Kidney capillary endothelial cell (primary cell): ENCODE data around the gene FBRSL1.
"Not testable (repeated sequence)": the region's sequence is repeated elsewhere in the genome, so short reads cannot be mapped to it uniquely, and the experiment has no call there.

Source experiments
- DNase-seq: peaks from one replicate; pipeline ENCODE4 v3.0.0-alpha.2; 2018; ENCODE audit warnings: low spot score

The FBRSL1 gene

DNA sequence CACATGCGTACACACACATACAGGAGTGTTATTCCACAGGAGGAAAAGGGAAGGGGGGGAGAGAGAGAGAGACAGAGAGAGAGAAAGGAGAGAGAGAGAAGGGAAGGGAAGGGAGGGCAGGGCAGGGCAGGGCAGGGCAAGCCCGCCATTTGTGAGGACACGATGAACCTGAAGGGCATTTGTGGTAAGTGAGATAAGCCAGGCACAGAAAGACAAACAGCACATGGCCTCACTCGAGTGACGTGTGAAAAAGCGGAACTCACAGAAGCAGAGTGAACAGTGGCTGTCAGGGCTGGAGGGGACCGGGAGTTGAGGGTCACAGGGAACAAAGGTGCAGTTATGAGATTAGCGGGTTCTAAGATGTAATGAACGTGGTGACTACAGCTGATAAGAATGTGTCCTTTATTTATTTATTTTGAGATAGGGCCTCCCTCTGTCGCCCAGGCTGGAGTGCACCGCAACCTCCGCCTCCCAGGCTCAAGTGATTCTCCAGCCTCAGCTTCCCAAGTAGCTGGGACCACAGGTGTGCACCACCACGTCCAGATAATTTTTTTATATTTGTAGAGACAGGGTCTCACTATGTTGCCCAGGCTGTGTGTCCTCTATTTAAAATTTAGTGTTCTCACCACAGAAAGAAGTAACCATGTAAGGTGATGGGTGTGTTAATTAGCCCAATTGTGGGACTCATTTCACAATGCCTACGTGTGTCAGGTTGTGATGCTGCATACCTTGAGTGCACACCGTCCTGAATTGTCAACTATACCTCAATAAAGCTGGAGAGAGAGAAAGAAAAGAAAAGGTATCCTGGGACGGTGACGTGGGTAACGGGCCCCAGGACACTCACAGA, 18.7 kb upstream of the FBRSL1 start:
- DNase-seq, result no peak

DNA sequence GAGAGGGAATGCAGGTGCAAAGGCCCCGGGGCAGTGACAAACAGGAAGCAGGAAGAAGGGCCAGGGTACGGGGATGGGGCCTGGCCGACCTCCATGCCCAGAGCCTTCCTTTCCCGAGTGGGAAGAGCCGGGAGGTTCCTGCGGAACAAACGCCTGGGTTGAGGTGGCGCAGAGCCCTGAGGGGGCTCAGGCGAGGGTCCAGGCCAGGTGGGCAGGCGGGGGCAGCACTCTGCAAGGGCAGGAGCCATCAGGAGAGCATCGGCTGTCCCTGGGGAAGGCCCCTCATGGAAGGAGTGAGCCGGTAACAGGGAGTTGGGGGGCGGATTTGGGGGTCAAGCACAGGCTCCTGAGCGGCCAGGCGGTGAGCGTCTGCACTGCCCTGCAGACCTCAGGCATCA, 18.1 kb upstream of the FBRSL1 start:
- no peak for DNase-seq

DNA sequence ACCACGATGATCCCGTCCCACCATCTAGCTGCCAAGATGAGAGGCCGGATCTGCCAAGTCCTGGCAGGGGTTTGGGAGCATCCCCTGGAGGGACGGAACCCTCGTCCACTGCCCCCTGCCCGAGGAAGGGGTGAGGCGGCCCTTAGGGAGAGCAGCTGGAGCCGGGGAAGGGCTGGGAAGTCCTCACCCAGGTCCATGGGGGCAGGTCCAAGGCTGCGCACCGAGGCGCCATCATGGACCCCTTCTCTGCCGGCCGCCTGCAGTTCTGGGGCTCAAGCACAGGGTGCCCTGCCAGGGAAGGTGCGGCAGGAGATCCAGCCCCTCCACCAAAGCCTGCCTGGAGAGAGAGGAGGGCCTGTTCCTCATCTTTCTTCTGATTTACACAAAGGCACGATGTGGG, 17.6 kb upstream of the FBRSL1 start:
- no peak for DNase-seq

DNA sequence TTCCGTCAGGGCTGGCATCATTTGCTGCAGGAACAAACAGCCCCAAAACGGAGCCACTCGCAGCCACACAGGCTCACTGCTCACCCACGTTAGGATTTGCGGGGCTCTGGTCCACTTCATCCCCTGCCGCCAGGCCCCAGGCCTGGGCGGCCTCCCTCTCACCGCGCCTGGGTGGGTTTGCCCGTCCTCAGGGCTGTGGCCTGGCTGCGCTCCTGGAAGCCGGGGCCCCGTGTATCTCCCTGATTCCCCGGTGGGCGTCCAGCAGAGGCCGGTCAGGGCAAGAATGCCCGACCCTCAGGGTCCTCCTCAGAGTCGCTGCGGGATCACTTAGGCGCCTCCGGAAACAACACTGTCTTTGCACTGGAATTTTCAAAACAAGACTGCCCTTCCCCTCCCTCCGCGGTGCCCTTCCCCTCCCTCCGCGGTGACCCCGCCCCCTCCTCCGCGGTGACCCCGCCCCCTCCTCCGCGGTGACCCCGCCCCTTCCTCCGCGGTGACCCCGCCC, 15.7 kb upstream of the FBRSL1 start:
- DNase-seq, result no peak

DNA sequence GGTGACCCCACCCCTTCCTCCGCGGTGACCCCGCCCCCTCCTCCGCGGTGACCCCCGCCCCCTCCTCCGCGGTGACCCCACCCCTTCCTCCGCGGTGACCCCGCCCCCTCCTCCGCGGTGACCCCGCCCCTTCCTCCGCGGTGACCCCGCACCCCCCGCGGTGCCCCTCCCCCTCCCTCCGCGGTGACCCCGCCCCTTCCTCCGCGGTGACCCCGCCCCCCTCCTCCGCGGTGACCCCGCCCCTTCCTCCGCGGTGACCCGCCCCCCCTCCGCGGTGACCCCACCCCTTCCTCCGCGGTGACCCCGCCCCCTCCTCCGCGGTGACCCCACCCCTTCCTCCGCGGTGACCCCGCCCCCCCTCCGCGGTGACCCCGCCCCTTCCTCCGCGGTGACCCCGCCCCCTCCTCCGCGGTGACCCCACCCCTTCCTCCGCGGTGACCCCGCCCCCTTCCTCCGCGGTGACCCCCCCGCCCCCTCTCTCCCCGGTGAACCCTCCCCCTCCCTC, 15.1 kb upstream of the FBRSL1 start:
- DNase-seq, result not testable (repeated sequence)

DNA sequence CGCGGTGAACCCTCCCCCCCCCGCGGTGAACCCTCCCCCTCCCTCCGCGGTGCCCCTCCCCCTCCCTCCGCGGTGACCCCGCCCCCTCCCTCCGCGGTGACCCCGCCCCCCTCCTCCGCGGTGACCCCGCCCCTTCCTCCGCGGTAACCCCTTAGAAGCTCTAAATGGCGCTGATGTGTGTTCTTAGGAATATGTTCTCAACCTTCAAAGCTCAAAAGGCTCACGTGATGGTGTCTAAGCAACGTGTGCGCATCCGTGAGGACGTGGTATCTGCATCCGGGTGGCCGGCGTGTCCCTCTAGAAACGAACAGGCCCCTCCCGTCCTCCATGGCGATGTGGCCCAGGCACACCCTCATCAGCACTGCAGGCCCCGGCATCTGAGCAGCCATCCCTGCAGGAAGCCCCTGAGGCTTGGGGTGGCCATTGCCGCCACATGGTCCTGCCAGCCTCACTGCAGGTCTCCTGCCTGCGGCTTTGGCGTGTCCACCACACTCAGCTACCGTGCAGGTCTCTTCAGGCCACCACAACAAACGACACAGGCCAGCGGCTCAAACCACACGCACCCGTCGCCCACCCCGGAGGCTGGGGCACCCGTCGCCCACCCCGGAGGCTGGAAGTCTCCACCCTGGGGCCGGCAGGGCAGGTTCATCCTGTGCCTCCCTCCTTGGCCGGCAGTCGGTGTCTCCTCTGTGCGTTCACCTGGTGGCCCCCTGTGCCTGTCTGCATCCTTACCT, 14.5 kb upstream of the FBRSL1 start:
- no peak for DNase-seq

DNA sequence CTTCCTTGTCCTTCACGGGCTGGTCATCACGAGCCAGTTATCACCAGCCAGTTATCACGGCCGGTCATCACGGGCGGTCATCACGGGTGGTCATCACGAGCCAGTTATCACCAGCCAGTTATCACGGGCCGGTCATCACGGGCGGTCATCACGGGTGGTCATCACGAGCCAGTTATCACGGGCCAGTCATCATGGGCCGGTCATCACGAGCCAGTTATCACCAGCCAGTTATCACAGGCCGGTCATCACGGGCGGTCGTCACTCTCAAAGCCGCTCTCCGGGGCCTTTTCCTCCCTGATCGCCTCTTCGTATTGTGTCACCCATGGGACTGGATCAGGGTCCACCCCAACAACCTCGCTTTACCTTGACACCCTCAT, 13.9 kb upstream of the FBRSL1 start:
- DNase-seq, result no peak

DNA sequence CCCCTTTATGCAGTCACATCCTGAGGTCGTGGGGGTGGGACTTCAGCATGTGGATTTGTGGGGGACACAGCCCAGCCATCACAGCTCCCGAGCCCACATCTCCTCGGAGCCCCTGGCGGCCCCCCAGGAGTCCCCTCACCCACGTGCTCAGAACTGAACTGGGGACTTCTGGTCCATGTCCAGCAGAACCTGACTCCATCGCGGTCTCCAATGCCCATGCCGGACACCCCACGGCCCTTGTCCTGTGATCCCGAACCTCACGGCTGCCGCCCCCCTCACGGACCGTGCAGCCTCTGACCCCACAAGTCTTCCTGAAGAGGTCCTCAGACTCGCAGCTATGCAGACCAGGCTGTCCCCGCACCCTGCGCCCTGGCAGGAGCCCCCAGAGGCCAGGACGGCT, 13.5 kb upstream of the FBRSL1 start:
- no peak for DNase-seq

DNA sequence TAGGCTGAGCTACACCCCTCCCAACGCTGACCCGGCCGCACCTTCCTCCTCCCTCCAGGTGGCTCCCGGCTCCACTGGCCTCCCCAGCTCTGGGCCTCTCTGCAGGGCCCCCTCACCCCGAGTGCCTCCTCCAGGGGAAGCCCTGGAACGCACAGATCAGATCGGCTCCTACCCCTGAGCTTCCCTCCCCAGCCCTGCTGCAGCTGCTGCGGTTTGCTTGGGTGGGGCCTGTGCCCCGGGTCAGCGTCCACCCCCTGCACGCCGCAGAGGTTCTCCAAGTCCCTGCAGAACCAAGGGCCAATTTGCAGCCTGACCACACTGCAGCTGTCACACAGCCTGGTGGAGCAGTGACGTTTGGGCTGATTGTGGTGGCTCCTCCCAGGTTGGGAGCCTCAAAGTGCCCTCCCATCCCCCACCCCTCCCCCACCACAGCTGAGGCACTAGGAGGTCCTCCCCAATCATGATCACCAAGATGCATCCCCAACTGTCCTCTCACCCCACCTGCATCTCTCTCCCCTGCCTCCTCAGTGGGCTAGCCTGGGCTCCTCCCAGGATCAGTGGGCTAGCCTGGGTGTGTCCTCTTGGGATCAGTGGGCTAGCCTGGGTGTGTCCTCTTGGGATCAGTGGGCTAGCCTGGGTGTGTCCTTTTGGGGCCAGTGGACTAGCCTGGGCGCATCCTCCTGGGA, 12.8 kb upstream of the FBRSL1 start:
- DNase-seq, result no peak

DNA sequence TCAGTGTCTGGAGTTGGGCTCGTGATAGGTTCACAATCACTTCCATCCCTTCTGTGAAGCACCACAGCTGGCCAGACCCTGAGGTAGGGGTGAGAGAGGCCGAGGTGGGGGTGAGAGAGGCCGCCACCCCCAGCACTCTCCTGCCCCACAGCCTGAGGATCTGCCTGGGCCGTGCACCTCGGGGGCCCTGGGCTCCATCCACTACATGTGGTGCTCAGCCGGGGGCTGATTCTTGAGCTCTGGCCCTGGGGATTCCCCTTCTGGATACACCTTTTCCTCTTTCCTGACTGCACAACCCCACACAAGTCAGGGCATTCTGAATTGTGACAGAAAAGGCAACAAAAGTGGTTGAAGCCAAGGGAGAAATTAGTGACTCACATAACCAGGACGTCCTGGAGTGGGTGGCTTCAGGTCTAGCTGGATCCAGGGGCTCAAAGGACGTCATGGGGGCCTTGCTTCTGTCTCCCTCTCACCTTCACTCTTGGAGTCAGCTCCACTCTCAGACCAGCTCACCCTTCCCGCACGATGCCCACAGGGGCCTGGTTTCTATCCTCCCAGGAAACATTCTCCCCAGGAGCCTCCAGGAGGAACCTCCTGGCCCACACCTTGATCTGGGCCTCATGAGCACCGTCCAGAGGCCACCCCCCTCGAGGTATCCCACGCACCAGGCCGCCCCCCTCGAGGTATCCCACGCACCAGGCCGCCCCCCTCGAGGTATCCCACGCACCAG, 12.1 kb upstream of the FBRSL1 start:
- DNase-seq, result no peak

DNA sequence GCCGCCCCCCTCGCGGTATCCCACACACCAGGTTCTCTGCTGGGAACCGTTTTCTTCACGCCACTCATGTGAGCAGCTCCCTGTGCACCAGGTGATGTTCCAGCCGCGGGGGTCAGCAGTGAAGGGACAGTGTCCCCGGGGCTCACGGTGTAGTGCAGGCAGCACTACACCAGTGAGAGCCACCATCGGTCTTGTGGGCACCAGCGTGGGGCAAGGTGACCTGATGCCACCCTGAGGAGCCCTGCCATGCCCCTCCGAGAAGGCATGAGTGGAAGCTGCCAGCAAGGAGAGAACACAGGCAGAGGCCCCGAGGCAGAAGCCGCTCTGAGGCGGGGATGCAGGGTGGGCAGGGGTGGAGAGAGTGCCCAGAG, 11.5 kb upstream of the FBRSL1 start:
- DNase-seq, result no peak

DNA sequence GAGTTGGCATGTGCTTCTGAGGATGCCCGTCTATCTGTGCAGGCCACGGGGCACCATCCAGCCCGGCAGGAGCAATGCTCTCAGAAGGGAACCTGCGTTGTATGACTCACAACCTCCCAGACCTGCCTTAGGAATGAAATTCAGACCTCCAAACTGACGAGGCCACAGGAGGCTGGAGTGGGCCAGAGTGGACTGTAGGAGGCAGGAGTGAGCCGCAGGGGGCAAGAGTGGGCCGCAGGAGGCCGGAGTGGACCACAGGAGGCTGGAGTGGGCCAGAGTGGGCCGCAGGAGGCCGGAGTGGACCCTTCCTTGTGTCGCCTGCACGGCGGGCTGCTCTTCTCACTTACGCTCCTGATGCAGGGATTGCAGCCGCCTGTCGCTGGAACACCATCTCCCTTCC, 11.1 kb upstream of the FBRSL1 start:
- DNase-seq, result no peak

DNA sequence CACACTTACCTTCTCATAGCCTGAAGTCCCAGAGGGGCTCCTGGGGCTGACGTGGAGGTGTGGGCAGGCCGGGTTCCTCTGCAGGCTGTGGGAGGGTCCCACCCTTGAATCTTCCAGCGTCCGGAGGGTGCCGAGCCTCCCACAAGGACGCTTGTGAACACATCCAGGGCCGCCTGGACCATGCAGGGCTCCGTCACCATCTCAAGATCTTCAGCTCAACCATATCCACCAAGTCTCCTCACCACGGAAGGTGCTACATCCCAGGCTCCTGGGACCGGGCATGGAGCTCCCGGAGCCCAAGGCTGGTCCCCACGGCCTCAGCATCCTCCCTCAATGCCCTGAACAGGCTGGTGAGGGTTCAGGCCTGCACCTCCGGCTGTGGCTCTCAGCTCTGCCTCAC, 10.7 kb upstream of the FBRSL1 start:
- DNase-seq, result no peak

DNA sequence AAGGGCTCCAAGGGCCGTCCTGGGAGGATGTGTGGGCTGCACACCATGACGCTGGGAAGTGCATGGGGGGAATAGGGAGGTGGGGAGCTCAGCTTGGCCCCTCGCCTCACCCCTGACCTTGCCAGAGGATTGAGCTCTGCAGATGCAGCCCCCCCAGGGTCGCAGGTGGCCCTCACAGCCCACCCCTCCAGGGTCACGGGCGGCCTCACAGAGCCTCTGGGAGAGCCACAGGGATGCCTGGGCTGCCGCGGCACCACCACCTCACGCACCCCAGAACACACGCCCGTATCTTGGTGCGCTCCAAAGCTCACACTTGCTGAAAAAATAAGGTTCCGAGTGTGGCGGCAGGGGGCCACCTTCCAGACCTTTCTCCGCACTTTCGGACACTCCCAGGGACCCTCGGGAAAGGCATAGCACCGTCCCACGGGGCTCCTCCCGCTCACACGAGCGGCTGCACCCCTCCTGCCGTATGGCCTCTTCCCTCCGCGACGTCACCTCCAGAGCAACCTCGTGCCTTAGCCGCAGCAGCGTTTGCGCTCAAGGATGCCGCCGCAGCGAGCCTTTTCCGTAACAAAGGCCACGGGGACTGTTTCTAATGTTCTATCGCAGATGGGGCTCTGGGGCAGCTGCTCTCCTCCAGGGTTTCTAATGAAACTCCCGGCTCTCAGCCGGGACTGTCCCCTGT, 9.9 kb upstream of the FBRSL1 start:
- DNase-seq, result no peak

DNA sequence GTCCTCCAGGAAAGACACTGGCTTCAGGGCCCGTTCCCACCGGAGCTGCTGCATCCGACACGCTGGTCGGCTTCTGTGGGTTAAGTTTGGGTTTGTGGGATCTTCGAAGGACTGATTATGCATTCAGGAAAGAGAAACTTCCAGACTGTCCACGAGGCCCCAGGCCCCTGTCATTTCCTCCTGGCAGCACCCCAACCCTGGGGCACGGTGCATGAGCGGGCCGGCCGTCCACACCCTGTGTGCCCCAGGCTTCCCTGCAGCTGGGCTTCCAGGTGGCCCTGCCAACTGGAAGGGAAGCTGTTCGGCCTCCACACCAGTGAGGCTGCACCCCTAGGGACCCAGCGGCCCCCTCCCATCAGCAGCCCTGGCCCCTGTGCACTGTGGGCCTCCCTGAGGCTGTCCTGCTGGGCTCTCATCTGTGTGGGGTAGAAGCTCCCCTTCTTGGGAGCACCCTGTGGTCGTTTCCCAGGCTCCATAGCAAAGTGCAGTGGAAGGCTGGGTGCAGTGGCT, 9.3 kb upstream of the FBRSL1 start:
- DNase-seq, result no peak

DNA sequence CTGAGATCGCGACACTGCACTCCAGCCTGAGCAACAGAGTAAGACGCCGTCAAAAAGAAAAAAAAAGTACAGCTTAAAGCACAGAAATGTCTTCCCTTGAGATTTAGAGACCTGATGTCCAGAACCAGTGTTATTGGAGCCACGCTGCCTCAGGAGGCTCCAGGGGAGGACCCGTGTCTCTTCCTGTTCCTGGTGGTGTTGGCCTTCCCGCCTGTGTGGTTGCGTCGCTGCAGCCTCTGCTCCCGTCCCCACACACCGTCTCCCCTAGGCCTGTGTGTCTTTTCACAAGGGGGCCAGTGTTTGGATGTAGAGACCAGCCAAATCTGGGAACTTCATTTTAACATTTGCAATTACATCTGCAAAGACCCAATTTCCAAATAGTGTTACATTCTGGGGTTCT, 8.6 kb upstream of the FBRSL1 start:
- DNase-seq, result no peak

DNA sequence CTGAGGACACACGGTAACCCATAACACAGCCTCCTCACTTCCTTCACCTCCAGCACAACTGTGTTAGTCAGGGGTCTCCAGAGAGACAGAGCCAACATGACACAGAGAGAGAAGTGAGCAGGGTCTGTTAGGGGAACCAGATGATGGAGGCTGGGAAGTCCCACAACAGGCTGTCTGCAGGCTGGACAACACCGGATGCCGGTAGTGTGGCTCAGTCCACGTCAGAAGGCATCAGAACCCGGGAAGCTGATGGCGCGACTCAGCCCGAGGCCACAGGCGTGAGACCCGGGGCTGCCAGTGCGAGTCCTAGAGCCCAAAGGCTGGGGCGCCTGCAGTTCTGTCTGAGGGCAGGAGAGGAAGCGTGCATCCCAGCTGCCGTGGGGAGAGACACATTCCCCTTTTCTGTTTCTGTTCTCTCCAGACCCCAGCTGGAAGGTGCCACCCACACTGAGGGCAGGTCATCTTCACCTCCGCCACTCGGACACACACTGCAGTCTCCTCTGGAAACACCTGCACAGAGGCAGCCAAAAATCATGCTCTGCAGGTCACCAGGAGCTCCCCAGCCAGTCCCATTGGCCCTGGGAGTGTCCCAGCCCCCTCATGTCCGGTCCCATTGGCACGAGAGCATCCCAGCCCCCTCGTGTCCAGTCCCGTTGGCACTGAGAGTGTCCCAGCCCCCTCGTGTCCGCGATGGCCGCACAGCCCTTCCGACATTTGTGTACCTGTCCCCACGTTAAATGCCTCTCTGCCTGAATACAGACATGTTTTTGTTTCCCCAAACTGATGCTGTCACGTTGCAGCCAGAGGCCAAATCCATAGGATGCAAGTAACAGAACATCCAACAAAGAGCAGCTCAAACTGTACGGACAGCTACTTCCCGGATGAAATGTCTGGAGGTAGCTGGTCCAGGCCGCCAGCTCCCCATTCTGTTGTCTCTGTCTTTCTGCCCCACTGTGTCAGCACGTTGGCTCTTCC, 7.9 kb upstream of the FBRSL1 start:
- no peak for DNase-seq

DNA sequence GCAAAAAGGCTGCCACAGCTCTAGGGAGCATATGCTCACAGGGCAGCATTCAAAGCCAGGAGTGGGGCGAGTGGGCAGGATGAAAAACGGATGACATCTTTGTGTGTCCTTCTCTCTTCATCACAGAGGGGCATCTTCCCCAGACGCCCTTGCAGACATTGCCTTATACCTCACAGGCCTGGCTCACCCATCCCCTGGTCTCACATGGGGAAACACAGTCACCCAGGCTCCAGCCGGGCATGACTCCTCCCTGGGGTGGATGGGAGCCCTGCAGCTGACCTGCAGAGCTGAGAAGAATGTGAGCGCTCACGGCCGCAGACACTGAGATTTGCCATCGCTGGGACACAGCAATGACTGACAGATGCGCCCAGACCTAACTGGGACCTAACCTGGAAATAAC, 7.2 kb upstream of the FBRSL1 start:
- DNase-seq, result no peak

DNA sequence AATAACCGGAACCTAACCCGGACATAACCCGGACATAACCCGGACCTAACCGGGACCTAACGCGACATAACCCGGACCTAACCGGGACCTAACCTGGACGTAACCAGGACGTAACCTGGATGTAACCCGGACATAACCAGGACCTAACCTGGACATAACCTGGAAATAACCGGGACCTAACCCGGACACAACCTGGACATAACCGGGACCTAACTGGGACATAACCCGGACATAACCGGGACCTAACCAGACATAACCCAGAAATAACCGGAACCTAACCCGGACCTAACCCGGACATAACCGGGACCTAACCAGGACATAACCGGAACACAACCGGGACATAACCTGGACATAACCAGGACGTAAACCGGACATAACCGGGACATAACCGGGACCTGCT, 6.7 kb upstream of the FBRSL1 start:
- no peak for DNase-seq

DNA sequence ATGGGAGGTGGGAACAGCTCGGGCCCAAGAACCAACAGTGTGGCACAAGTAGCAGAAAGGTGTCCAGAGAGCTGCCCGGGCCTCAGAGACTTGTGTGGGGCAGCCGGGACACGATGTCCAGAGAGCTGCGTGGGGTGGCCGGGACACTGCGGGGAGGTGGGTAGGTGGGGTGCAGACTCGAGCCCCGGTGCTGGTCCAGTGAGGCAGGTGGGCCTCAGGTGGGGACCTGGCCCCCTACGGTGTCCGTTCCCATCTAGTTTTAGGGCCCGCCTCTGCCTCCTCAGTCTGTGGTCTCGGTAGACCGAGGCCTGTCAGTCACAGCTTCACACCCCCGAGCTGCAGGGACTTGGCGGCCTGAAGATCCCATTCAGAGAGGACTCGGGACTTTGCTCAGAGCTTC, 6.3 kb upstream of the FBRSL1 start:
- DNase-seq, result no peak
